HEK293 (cell line): ENCODE data around the gene HARS2.

Source experiments
- EGR2 ChIP-seq: fragments of 450-650 bp; formaldehyde crosslinking; IDR thresholded peaks from 2 replicates; pipeline ENCODE4 v1.5.1; 2016; ENCODE audit warnings: low read depth, missing biosample characterization, missing genetic modification characterization
- HIC1 ChIP-seq: fragments of 450-650 bp; formaldehyde crosslinking; IDR thresholded peaks from 2 replicates; pipeline ENCODE4 v1.5.1; 2016; ENCODE audit warnings: missing biosample characterization, missing genetic modification characterization
- IKZF3 ChIP-seq: fragments of 450-650 bp; IDR thresholded peaks from 2 replicates; pipeline ENCODE4 v1.5.0; 2018; ENCODE audit warnings: missing biosample characterization, mild to moderate bottlenecking, missing genetic modification characterization, moderate library complexity
- OVOL3 ChIP-seq: fragments of 450-650 bp; formaldehyde crosslinking; IDR thresholded peaks from 2 replicates; pipeline ENCODE4 v1.5.1; 2016; ENCODE audit warnings: missing biosample characterization, missing genetic modification characterization
- SETDB1 ChIP-seq: IDR thresholded peaks from one replicate; pipeline ENCODE4 v1.6.1; 2017; ENCODE audit warnings: mild to moderate bottlenecking, low read length, moderate library complexity, mixed read lengths; ENCODE audit not compliant: insufficient read length
- SP2 ChIP-seq: fragments of 450-650 bp; formaldehyde crosslinking; IDR thresholded peaks from 2 replicates; pipeline ENCODE4 v1.5.1; 2016; ENCODE audit warnings: missing biosample characterization, missing genetic modification characterization
- ZBTB17 ChIP-seq: fragments of 450-650 bp; formaldehyde crosslinking; IDR thresholded peaks from 2 replicates; pipeline ENCODE4 v1.5.1; 2016; ENCODE audit warnings: missing biosample characterization, missing genetic modification characterization
- ZBTB21 ChIP-seq: fragments of 450-650 bp; formaldehyde crosslinking; IDR thresholded peaks from 2 replicates; pipeline ENCODE4 v1.5.1; 2017; ENCODE audit warnings: missing biosample characterization, missing genetic modification characterization
- ZBTB48 ChIP-seq: fragments of 450-650 bp; formaldehyde crosslinking; IDR thresholded peaks from 2 replicates; pipeline ENCODE4 v1.5.1; 2016; ENCODE audit warnings: missing biosample characterization, missing genetic modification characterization
- ZFP69B ChIP-seq: fragments of 450-650 bp; formaldehyde crosslinking; IDR thresholded peaks from 2 replicates; pipeline ENCODE4 v1.5.1; 2016; ENCODE audit warnings: missing biosample characterization, missing genetic modification characterization
- ZNF112 ChIP-seq: fragments of 450-650 bp; formaldehyde crosslinking; IDR thresholded peaks from 2 replicates; pipeline ENCODE4 v1.5.0; 2017; ENCODE audit warnings: missing biosample characterization, missing genetic modification characterization
- ZNF155 ChIP-seq: fragments of 450-650 bp; formaldehyde crosslinking; IDR thresholded peaks from 2 replicates; pipeline ENCODE4 v1.5.1; 2016; ENCODE audit warnings: missing biosample characterization, missing genetic modification characterization
- ZNF514 ChIP-seq: fragments of 450-650 bp; formaldehyde crosslinking; IDR thresholded peaks from 2 replicates; pipeline ENCODE4 v1.5.1; 2016; ENCODE audit warnings: missing biosample characterization, missing genetic modification characterization
- ZNF518A ChIP-seq: fragments of 450-650 bp; formaldehyde crosslinking; conservative IDR thresholded peaks from 2 replicates; pipeline ENCODE4 v1.5.1; 2016; ENCODE audit warnings: low read depth, missing biosample characterization, missing genetic modification characterization
- ZNF600 ChIP-seq: fragments of 450-650 bp; formaldehyde crosslinking; IDR thresholded peaks from 2 replicates; pipeline ENCODE4 v1.5.1; 2016; ENCODE audit warnings: missing biosample characterization, missing genetic modification characterization
- ZNF610 ChIP-seq: fragments of 450-650 bp; formaldehyde crosslinking; IDR thresholded peaks from 2 replicates; pipeline ENCODE4 v1.5.1; 2016; ENCODE audit warnings: missing biosample characterization, missing genetic modification characterization, borderline replicate concordance
- ZNF621 ChIP-seq: fragments of 450-650 bp; formaldehyde crosslinking; IDR thresholded peaks from 2 replicates; pipeline ENCODE4 v1.5.1; 2017; ENCODE audit warnings: missing biosample characterization, missing genetic modification characterization
- ZNF701 ChIP-seq: fragments of 450-650 bp; formaldehyde crosslinking; IDR thresholded peaks from 2 replicates; pipeline ENCODE4 v1.5.1; 2016; ENCODE audit warnings: missing biosample characterization, missing genetic modification characterization
- ZNF704 ChIP-seq: fragments of 450-650 bp; formaldehyde crosslinking; IDR thresholded peaks from 2 replicates; pipeline ENCODE4 v1.5.1; 2016; ENCODE audit warnings: missing biosample characterization, missing genetic modification characterization
- TF ChIP-seq, protein P1 (sequence below): fragments of 450-650 bp; formaldehyde crosslinking; IDR thresholded peaks from 2 replicates; pipeline ENCODE4 v1.5.1; 2016; ENCODE audit warnings: missing biosample characterization, missing genetic modification characterization
- TF ChIP-seq, protein P2 (sequence below): fragments of 450-650 bp; formaldehyde crosslinking; IDR thresholded peaks from 2 replicates; pipeline ENCODE4 v1.5.1; 2016; ENCODE audit warnings: missing biosample characterization, missing genetic modification characterization, borderline replicate concordance
- TF ChIP-seq, protein P3 (sequence below): fragments of 450-650 bp; formaldehyde crosslinking; IDR thresholded peaks from 2 replicates; pipeline ENCODE4 v1.5.1; 2017; ENCODE audit warnings: missing biosample characterization, missing genetic modification characterization

Gene HARS2

GRCh38 chr5:140710899-140711552, 19.8 kb downstream of the HARS2 start (continued):
- TF ChIP-seq ZFP69B (peak; percentile 46; the same call in 1 of the 2 replicates), ZNF610 (tag by site-specific recombination) (peak; percentile 82; the same call in 1 of the 2 replicates), EGR2 (tag by site-specific recombination) (peak; percentile 69), OVOL3 (no peak), HIC1 (tag by site-specific recombination) (no peak), ZNF155 (tag by site-specific recombination) (no peak), IKZF3 (peak; percentile 97), ZBTB21 (tag by site-specific recombination) (peak; percentile 88), ZNF112 (no peak), ZNF621 (tag by site-specific recombination) (no peak), ZNF514 (no peak), ZBTB48 (tag by site-specific recombination) (peak; percentile 61; the same call in 1 of the 2 replicates), ZBTB17 (peak; percentile 96), SETDB1 (no peak), SP2 (tag by site-specific recombination) (peak; percentile 46), ZNF704 (tag by site-specific recombination) (no peak), ZNF518A (tag by site-specific recombination) (peak; percentile 10; the same call in 1 of the 2 replicates), ZNF701 (no peak), ZNF600 (peak; percentile 93)
- TF ChIP-seq, protein P1, sequence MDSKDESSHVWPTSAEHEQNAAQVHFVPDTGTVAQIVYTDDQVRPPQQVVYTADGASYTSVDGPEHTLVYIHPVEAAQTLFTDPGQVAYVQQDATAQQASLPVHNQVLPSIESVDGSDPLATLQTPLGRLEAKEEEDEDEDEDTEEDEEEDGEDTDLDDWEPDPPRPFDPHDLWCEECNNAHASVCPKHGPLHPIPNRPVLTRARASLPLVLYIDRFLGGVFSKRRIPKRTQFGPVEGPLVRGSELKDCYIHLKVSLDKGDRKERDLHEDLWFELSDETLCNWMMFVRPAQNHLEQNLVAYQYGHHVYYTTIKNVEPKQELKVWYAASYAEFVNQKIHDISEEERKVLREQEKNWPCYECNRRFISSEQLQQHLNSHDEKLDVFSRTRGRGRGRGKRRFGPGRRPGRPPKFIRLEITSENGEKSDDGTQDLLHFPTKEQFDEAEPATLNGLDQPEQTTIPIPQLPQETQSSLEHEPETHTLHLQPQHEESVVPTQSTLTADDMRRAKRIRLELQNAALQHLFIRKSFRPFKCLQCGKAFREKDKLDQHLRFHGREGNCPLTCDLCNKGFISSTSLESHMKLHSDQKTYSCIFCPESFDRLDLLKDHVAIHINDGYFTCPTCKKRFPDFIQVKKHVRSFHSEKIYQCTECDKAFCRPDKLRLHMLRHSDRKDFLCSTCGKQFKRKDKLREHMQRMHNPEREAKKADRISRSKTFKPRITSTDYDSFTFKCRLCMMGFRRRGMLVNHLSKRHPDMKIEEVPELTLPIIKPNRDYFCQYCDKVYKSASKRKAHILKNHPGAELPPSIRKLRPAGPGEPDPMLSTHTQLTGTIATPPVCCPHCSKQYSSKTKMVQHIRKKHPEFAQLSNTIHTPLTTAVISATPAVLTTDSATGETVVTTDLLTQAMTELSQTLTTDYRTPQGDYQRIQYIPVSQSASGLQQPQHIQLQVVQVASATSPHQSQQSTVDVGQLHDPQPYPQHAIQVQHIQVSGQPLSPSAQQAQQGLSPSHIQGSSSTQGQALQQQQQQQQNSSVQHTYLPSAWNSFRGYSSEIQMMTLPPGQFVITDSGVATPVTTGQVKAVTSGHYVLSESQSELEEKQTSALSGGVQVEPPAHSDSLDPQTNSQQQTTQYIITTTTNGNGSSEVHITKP = peak; percentile 92
- TF ChIP-seq, protein P2, sequence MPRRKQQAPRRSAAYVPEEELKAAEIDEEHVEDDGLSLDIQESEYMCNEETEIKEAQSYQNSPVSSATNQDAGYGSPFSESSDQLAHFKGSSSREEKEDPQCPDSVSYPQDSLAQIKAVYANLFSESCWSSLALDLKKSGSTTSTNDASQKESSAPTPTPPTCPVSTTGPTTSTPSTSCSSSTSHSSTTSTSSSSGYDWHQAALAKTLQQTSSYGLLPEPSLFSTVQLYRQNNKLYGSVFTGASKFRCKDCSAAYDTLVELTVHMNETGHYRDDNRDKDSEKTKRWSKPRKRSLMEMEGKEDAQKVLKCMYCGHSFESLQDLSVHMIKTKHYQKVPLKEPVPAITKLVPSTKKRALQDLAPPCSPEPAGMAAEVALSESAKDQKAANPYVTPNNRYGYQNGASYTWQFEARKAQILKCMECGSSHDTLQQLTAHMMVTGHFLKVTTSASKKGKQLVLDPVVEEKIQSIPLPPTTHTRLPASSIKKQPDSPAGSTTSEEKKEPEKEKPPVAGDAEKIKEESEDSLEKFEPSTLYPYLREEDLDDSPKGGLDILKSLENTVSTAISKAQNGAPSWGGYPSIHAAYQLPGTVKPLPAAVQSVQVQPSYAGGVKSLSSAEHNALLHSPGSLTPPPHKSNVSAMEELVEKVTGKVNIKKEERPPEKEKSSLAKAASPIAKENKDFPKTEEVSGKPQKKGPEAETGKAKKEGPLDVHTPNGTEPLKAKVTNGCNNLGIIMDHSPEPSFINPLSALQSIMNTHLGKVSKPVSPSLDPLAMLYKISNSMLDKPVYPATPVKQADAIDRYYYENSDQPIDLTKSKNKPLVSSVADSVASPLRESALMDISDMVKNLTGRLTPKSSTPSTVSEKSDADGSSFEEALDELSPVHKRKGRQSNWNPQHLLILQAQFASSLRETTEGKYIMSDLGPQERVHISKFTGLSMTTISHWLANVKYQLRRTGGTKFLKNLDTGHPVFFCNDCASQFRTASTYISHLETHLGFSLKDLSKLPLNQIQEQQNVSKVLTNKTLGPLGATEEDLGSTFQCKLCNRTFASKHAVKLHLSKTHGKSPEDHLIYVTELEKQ (tag by site-specific recombination) = peak; percentile 62
- TF ChIP-seq, protein P3, sequence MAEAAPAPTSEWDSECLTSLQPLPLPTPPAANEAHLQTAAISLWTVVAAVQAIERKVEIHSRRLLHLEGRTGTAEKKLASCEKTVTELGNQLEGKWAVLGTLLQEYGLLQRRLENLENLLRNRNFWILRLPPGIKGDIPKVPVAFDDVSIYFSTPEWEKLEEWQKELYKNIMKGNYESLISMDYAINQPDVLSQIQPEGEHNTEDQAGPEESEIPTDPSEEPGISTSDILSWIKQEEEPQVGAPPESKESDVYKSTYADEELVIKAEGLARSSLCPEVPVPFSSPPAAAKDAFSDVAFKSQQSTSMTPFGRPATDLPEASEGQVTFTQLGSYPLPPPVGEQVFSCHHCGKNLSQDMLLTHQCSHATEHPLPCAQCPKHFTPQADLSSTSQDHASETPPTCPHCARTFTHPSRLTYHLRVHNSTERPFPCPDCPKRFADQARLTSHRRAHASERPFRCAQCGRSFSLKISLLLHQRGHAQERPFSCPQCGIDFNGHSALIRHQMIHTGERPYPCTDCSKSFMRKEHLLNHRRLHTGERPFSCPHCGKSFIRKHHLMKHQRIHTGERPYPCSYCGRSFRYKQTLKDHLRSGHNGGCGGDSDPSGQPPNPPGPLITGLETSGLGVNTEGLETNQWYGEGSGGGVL (tag by site-specific recombination) = no peak
